ENCODE data around the gene KRTAP2-2. TPM values are rescaled to one million over a fixed set of nuclear protein-coding genes. Genes with fewer than 3 reads are reported as not detected.

Gene KRTAP2-2
- total and polyA plus RNA-seq, 2 of the 4 experiments (the other 2 are of a cell fraction), result 0.17 TPM; not detected in 1

GRCh38 chr17:41009936-41010335 lies 45.1 kb downstream of the KRTAP2-2 start:
- no peak overlapping the region for H2BK120ac ChIP-seq (ENCODE audit: low read depth, low read length)
- H3K9me1 ChIP-seq (ENCODE audit: insufficient read depth, low read length), result no peaks in the 10 kb centered on the region; the same call in 1 of the 2 replicates
- no peak overlapping the region for H4K5ac ChIP-seq (ENCODE audit: low read depth, low read length)
- H3K9me3 ChIP-seq (ENCODE audit: control insufficient read depth, insufficient read depth, low read length), result no peaks in the 10 kb centered on the region
- intact Hi-C loops (cut with micrococcal nuclease), result no loop called here
- CTCF ChIA-PET, result interaction anchor here (0.9 kb wide), 1 partner anchor 11 kb away, joined by 3 read pairs; no protein-coding TSS in a partner anchor
- POLR2A ChIA-PET (ENCODE audit: unreplicated experiment), result no interaction called here
- WGBS, 2 experiments (ENCODE audit: extremely low coverage in 2 of 2, insufficient read length in 1 of 2), result no CpG with 5 or more reads among the region's 1 CpG
- in situ Hi-C loops (cut with MboI; ENCODE audit: low sequenced_read_pairs), result no loop called here
- H3K56ac ChIP-seq (ENCODE audit: extremely low read depth, insufficient read depth, low read length), result no peak overlapping the region
- H3K14ac ChIP-seq (replicated peaks; ENCODE audit: low read depth, low read length), result no peak overlapping the region
- no peak overlapping the region for H3K4me3 ChIP-seq (ENCODE audit: insufficient read depth, low read depth, low read length)
- H3K4me2 ChIP-seq (ENCODE audit: low read depth, low read length), result no peak overlapping the region
- no peaks in the 10 kb centered on the region for H4K20me1 ChIP-seq (ENCODE audit: insufficient read depth, low read length)
- dilution Hi-C loops (cut with HindIII; ENCODE audit: low sequenced_read_pairs, unreplicated experiment), result no loop called here
- DNase-seq, result no peak
- H3K9ac ChIP-seq (ENCODE audit: low read depth, low read length), result no peak overlapping the region
- no peak overlapping the region for H2BK20ac ChIP-seq (ENCODE audit: low read depth, low read length)
- H3K18ac ChIP-seq (ENCODE audit: low read depth, low read length), result no peak overlapping the region
- peaks cover 1% of the 10 kb centered on the region; the same call in 1 of the 2 replicates for H3K4me1 ChIP-seq (ENCODE audit: control insufficient read depth, insufficient read depth, low read length)
- no peak overlapping the region for H3K23ac ChIP-seq (ENCODE audit: low read depth, low read length)
- H4K8ac ChIP-seq (ENCODE audit: low read depth in 2 of 2, low read length in 2 of 2), result no peak overlapping the region
- H3K4ac ChIP-seq (ENCODE audit: low read depth, low read length), result no peak overlapping the region
- H2BK5ac ChIP-seq (ENCODE audit: low read depth, low read length, poor library complexity, severe bottlenecking), result no peak overlapping the region
- no peaks in the 10 kb centered on the region for H3K79me1 ChIP-seq (ENCODE audit: low read depth in 1 of 2, low read length in 2 of 2)
- TF ChIP-seq FOS (IDR thresholded peaks at IDR 0.05; ENCODE audit: low read depth, low read length) (no peak), RFX5 (IDR thresholded peaks at IDR 0.05; ENCODE audit: low read depth, low read length) (no peak), MAZ (IDR thresholded peaks at IDR 0.05; ENCODE audit: borderline replicate concordance, low read depth, low read length) (no peak), CTCF (conservative IDR thresholded peaks at IDR 0.05; ENCODE audit: low read depth, low read length) (no peak), BHLHE40 (IDR thresholded peaks at IDR 0.05; ENCODE audit: low read depth, low read length) (no peak)
- BruUV-seq (replicated peaks), result no TSS peak
- no peak for ATAC-seq (ENCODE audit: low read depth)
- no peaks in the 10 kb centered on the region for H3K36me3 ChIP-seq (ENCODE audit: control insufficient read depth, insufficient read depth, low read length)
- H2AFZ ChIP-seq (replicated peaks; ENCODE audit: low read length, poor library complexity), result no peak overlapping the region
- no peak overlapping the region for H2AK9ac ChIP-seq (replicated peaks; ENCODE audit: low read depth, low read length, poor library complexity)
- H2AK5ac ChIP-seq (ENCODE audit: low read depth, low read length), result no peak overlapping the region
- no peak overlapping the region for H2BK15ac ChIP-seq (ENCODE audit: low read depth, low read length)
- no peaks in the 10 kb centered on the region for H3K27me3 ChIP-seq (ENCODE audit: control insufficient read depth, insufficient read depth, low read length)
- no peak overlapping the region for H4K91ac ChIP-seq (ENCODE audit: insufficient read depth, low read depth, low read length)
- H3K27ac ChIP-seq (ENCODE audit: insufficient read depth, low read length), result no peak overlapping the region

All from IMR-90 (cell line).